Measurements from ENCODE around the gene CHADL.

- TF ChIP-seq EZH2 (IDR thresholded peaks at IDR 0.05; ENCODE audit: low read length, unreplicated experiment) (no peak), CTCF (conservative IDR thresholded peaks at IDR 0.05; ENCODE audit: low read depth, low read length) (no peak), EZH2phosphoT487 (IDR thresholded peaks at IDR 0.05; ENCODE audit: borderline replicate concordance, low read length) (no peak)
These were observed 13.7 kb downstream of the CHADL start for GRCh38 chr22:41226723-41227655.

Measured in PC-3 (cell line).